GM21529 (cell line): Measurements from ENCODE around the gene HOXA4.

ENCODE experiments used
- ATAC-seq: cut with Tn5 transposase; IDR thresholded peaks from one replicate; pipeline ENCODE4 v1.9.1; 2021; ENCODE audit not compliant: unreplicated experiment

The HOXA4 gene

DNA sequence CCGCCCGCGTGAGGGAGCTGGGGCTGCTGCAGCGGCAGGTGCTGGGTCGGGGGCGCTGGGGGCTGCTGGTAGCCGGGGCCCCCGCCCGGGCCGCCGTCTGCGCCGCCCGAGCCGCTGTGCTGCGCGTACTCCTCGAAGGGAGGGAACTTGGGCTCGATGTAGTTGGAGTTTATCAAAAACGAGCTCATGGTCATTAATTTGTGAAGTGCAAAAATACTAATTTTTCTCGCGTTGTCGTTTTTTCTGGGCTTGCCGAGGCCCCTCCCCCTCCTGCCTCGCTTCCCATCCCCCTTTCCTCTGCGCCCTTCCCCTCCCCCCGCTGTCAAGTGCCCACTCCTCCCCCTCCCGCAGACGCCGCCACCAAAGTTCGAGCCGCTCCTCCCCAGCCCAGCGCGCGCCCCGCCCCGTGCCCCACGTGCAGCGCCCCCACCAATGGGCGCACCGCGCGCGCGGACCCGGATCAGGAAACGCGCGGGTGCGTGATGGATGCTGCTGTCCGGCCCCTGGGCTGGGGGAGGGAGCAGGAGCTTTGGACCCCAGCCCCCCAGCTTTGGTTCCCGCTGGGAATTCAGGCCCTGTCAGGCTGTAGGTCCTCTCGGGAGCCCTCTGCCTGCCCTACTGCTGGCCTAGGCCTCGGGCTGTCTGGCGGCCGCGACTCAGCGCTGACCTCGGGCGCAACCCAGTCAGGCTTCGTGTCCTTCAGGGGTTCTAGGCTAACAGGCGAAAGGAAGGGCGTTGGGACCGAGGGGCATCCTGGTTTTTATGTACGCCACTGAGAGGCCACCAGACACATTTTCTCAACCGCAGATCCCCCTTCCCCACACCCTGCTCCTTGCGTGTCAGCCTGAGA is at the start of gene HOXA4:
Gene HOXA4, minus strand, starts transcription at position 218 of the 850 bp plus-strand sequence. Its CDS starts 24 bp downstream, at position 194.
- ATAC-seq: peak; percentile 73

DNA sequence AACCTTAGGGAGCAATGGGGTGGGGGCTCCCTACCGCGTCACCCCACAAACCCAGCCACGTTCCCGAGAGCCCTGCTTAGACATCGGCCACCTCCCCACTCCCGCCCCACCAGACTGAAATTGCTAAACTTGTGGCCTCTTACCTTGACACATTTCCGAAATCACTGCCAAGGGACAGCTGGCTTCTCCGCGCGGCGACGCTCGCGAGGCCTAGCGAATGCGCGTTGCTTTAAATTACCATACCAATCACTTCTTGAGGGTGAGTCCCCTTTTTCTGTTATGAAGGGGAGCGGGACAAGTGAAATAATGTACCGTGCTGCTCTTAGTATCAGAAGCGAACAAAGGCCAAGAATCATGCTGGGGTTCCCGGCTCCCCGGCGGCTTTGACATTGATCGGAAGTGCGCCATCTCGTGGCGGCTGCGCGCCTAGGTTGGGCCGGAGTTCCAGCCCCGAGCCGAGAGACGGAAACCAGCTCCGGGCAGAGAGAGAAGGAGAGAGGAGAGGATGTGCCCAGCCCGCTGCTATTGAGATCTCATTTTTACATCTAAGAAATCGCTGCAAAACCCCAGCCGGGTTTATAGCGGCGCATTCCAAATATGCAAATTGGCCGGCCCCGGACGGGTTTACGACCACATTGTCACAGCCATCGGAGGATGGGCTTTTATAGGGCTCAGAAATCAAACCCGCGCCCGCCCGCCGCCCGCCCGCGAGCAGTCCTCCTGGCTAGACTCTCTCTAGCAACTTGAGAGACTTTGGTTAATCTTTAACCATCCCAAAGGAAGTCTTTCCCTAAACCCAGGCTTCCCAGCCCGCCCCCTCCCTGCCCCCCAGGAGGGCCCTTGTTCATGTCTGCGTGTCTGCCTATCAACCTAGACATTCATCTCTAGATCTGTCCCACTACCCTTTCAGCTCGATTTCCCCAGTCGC is 49.2 kb upstream of the HOXA4 start:
- no peak for ATAC-seq

DNA sequence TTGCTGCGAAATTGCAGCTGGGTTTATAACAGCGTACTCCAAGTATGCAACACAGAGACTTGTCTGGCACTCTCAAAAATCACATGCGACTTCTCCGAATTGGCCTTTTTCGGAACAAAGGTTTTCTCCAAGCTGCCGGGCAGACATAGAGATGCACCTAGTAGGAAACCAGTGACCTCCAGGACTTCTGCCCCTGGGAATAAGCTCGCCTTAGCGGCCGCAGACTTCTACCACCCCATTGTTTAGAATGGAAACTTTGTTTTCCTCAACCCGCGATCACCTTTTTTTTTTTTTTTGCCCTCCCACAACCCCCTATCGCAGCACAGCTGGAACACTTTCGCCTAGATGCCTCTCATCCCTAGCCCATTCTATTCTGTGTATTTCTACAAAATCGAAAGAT is 48.5 kb upstream of the HOXA4 start:
- no peak for ATAC-seq

DNA sequence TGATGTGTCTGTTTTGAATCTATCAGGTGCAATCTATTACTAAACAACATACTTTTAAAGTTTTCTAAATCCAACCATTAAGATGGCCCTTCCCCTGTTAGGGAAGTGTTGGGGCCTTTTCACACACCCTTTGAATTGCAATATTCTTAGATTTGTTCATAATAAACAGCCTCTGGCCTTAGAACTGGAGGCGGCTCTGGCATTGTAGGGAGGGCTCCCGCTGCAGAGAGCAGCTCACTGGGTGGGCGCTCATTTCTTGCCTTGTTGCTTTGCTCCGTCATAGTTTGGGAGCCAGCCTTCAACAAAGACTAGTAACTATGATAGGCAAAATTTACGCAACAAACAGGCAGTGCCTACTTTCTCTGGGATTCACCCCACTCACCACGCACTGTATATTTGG is 47.8 kb upstream of the HOXA4 start:
- no peak for ATAC-seq

DNA sequence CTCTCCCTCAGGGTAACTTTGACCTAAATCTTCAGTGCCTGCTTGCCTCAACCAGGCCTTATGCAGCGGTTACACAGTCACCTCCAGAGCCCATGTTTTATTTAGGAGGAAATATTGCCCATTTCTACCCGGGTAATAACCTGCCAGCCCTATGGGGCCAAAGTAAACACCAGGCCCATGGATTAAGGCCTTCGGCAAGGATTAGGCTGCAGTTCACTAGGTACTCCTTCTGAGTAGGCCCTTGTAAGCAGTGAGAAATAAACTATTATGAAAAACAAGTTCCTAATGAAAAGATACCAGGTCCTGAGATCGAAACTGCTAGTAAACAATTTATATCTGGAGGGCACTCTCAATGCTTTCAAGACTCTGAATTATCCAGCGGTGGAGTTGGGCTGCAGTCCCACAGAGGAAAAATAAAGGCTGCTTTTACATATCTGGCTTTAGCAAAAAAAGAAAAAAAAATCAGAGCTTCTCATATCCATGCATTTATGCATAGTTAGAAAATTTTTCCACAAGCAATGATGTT is 47.3 kb upstream of the HOXA4 start:
- ATAC-seq: no peak

DNA sequence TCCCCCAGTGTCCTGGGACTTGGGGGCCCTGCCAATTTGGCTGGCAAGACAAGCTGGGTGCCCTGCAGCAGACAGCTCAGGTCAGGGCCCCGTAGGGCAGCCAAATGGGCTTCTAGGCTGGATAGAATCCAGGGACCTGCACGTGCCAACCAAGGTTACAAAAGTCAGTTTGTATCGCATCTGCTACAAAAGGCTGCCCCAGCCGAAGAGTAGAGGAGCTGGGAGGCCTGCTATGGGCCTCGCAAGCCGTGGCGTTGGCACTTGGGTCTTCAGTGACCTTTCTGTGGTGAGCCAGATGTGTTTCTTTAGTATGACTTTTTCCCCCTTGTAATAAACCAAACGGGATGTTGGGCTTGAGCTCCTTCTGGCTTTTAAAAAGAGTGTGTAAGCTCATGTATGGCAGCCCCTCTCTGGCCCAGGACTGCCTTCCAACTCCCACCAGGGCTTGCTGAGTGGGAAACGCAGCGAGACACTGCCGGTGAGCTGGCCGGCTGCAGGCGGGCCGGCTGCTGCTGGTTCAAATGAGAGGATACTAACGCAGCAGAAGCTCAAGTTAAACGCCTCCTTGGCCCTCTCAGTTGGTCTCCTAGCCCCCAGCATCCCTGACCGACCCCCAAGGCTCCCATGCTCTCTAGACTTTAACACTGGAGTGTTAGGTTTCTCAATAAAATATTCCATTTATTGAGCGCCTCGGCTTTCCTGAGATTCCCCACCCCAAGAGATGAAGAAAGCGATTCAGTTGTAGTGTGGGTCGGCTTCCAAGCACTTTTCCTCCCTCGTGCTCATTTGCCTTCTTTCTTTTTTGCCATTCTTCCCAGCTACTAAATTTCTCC is 46.6 kb upstream of the HOXA4 start:
- no peak for ATAC-seq

DNA sequence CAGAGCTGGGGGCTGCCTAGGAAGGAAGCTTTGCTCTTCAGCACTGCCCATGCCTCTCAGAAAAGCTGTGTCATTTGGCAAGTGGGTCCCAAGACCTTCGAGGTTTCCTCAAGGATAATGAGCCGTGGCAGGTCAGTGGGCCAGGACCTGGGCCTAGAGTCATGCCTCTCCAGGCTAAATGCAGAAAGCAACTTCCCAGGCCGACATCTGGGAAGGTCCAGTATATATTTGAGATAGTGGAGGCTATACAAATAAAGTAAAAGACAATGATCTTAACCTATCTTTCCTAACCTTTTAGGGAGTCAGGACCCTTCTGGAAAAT is 45.9 kb upstream of the HOXA4 start:
- no peak for ATAC-seq

DNA sequence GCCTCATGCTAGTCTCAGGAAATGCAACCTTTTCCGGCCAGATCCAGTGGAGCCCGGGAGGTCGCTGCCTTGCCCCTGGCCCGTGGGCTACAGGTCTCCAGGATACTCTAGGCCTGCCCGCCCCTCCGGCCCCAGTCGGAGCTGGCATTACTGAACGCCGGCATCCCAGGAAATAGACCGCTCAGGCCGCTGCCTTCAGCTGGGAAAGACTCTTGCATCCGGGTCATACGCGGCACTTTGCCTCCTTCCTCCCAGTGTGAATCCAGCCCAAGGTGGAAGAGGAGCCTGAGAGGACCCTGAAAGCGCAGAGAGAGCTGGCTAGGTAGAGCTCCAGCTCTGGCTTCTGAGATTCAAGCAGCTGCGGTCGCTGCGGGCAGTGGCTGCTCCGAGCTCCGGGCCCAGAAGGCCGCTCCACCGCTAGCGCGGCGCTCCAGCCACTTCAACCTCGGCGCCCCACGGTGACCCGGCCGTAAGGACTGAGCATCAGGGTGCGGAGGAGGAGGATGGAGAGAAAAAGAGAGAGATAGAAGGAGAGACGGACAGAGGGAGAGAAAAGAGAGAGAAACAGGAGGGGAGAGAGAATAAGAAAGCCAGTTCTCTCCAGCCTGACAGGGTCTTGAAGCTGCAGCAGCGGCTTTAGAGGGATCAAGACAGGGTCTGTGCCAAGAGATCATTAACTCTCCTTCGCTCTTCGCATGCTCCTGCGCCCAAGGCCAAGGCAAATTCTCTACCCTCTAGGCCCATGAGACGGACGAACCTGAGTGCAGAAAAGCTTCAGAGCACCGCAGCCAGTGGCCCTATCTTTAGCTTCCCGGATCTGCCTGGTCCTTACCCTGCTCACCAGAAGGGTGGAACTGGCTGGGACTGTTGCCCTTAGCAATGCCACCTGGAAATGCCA is 45.3 kb upstream of the HOXA4 start:
- ATAC-seq: no peak

DNA sequence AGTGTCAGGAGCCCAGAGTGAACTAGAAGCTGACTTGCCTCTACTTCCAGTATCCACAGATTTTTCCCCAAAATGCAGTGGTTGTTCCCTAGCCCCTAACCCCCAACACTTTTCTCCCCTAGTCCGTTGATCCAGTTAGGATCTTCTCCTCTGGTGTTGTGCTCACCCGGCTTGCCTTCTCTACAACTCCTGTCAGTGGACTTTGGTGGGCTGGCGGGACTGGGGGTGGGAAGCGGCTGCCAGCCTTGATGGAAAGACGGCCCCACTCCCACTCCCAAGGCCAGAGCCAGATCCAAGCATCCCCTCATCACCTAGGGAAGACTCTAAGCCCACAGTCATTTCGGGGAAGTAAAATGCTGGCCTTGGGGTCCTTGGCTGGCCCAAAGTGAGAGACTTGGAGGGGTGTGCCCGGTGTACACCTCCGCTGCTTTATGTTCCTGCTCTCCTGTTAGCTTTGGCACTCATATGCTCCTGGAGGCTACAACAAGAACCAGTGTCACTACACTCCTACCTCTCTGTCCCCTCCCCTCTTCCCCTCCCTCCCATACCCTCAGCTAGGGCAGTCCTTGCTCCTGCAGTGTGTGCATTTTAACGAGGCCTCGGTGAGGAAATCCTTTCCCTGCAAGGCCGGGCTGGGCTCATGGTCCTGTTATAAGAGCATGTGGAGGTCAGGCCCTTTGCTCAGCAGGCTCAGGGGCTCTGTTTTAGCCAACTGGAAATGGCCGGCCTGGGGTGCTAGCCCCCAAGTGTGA is 44.5 kb upstream of the HOXA4 start:
- ATAC-seq: no peak

DNA sequence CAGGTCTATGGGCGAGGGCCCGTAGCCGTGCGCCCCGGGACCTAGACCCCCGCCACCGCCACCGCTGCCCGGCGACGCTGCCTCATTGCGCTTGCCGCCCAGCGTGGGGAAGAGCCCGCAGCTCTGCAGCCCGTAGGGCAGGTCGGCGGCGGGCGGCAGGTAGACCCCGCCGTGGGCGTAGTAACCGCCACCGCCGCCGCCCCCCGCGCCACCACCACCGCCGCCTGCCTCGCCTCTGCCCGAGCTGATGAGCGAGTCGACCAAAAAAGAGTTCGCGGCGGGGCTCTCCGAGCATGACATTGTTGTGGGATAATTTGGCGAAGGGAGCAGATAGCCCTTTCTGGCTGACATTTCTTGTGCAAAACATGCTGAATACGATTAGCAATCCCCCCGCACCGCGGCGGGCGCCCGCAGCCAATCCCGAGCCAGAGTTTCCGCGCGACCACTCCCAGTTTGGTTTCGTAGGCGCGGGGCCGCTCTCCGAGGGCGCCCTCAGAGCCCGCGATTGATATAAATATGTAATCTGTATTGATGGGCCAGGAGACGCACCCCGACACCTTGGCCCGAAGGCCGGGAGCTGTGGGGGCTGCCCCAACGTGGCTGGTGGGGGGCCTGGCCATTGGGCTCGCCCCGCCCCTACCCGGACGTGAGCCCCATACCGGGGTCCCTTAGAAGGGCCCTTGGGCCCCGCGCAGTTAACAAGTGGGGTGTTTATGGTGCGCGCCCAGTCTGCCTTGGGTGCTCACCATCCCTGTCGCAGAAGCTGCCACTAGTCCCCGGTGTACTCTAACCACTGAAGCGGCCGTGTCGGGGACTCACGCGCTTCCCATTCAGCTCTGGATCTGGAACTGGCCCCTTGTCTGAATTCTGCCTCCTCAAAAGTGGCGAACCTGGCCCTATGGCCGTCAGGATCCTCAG is 43.7 kb upstream of the HOXA4 start, which contains the start of gene HOXA10:
Gene HOXA10, minus strand, starts transcription at position 365 of the 918 bp plus-strand sequence. Its CDS starts 14 bp downstream, at position 351.
- no peak for ATAC-seq

DNA sequence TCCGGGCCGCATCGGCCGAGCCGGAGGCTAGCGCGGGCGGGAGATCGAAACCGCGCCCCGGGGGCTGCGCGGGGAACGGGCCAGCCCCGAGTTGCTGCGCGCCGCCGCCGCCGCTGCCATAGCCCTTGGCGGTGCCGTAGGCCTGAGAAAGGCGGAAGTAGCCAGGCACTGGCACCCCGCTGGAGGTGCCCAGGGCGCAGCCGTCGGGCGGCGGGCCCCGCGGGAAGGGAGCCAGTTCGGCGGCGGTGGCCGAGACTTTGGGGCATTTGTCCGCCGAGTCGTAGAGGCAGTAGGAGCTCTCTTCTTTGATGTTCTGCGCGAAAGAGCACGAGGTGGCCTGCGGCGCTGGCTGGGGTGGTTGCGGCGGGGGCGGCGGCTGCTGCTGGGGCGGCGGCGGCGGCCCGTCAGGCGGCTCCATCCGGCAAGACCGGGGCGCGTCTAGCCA is 43.0 kb upstream of the HOXA4 start:
- ATAC-seq: no peak

DNA sequence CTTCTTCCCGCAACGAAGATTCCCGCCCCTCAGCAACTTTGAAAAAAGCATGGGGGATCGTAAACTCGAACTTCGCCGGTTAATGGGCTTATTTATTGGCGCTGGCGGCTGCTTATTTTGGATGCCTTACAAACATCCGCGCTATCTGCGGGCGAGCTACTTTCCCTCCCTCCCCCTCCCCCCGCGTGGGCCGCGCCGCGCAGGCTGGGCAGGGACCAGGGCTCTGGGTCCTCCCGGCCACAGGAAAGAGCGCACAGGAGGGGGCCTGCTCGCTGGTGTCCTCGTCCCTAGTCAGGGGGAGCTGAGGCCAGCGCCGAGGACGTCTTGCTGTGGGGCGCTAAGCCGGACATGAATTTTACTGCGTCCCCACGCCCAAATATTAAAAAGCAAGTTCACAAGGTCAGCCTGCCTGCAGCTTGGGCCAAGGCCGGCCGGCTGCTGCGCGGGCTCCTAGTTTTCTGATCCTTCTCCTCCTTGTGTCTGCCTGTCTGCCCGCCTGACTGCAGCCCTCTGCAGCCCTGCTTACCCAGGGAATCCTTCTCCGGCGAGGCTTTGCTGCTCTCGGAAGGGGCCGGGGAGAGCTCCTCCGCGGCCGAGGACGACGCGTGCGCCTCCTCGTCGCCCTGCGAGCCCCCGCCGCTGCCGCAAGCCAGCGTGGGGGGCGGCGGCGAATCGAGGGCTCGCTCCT is 42.4 kb upstream of the HOXA4 start:
- no peak for ATAC-seq

DNA sequence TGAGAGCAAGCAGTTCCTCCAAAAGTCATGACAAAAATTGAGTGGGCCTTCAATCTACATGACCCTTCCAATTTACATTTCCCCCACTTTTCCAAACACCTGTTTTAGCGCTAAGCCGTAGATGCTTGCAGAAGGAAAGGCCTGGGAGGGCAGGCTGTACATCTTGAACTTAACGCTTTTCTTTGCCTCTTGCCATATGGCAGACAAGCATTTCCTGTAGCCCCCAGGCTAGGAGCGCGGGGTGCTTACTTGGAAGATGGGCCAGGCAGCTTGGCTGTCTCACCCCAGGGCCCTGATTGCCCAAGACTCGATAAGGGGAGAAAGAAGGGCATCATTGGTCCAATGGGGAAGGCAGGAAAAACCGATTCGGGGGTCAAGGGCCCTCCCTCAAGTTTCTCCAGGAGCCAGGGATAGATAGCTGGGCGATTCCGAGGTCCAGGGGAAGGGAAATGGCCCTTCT is 41.8 kb upstream of the HOXA4 start:
- no peak for ATAC-seq

DNA sequence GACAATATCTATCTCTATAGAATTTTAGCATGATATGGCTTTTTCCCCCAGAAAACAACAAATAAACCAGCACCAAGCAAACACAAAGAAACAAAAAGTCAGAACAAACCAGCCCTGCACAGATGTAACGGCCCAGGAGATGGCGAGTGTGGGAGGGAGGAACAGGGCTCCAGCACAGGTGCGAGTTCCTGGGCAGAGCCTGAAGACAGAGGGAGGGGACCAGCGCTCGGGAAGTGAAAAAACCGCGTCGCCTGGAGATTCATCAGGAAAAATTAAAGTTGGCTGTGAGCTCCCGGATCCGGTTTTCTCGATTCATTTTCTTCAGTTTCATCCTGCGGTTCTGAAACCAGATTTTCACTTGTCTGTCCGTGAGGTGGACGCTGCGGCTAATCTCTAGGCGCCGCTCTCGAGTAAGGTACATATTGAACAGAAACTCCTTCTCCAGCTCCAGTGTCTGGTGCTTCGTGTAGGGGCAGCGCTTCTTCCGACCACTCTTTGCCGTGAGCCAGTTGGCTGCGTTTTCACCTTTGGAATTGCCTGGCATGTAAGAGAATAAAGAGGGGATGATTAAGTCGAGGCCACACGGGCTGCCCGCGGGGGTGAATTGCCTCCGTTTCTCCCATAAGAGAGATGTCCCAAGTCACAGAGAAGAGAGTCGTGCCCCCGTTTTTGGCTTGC is 41.2 kb upstream of the HOXA4 start:
- no peak for ATAC-seq

DNA sequence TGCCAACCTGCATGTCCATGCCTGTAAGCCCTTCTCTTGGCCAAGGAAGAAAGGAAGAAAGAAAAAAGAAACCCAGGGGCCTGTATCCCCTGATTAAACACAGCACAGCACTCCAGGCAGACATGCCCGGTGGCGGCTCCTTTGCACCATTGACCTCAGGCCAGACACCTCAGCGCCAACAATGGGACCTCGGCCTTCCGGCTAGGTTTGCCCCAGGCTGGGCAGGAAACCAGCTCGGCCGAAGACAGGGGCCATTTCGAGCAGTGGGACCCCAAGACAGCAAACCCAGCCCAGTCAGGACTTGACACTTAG is 40.7 kb upstream of the HOXA4 start:
- no peak for ATAC-seq

DNA sequence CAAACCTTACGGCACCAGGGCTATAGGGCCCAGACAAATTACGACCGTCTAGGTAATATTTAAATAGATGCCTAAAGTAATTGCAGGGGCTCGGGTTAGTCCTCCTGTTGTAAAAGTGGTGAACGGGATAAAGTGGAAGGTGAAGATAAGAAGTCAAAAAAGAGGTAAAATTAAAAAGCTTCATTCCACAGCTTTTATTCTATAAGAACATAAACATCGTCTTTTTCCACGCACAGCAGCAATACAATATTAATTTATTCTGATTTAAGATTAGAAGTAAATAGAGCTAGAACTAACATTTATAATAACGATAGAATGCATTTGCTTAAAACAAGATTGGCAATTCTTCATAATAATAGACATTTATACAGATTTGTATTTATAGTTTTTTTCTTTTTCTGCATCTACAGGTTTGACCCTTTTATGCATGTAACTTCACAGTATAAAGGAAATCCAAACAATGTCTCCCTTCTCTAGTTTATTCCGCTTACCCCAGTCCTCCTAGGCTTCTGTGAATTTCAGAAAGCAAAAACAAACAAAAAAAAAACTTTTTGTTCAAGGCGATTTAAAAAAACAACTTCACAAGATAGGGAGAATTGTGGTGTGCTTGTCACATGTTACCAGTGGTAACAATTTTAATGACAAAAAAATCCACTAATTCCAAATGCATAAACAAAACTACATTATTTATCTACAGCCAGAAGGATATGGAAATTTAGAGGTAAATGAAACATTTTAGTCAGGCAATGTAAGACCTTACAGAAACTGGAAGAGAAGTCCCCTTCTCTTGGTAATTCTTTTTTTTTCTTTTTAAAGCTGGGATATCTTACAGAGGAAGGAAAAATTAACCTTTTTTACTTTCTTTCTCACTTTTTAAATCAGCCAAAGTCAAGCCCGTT is 40.1 kb upstream of the HOXA4 start:
- ATAC-seq: no peak
